Endothelial cell of umbilical vein (primary cell): ENCODE results near the gene ZNF530. TPM values are rescaled to one million over a fixed set of nuclear protein-coding genes. Genes with fewer than 3 reads are reported as not detected.
A peak's percentile ranks its signal among the peaks of the same experiment; 100 is the strongest.

ENCODE experiments used
- BruUV-seq: library from RNA; stranded (reverse); fragments of 400-500 nt; replicated peaks from 2 replicates; lab custom pipeline; 2021; lab: Mats Ljungman, UMichigan
- CTCF ChIA-PET: fragments of 300-600, 350-600 bp; sonication (Branson Sonifier 250); formaldehyde crosslinking; loops from one replicate; lab custom pipeline; 2021; ENCODE audit warnings: antibody characterized with exemption, inconsistent platforms; lab: Charles Lee
- POLR2A ChIA-PET: fragments of 300-600, 350-600 bp; sonication (Branson Sonifier 250); formaldehyde crosslinking; loops from one replicate; lab custom pipeline; 2021; ENCODE audit warnings: antibody characterized with exemption, inconsistent platforms; lab: Charles Lee
- DNase-seq: peaks from one replicate; pipeline ENCODE4 v3.0.0-alpha.2; 2011; ENCODE audit warnings: low read depth, low spot score
- FAIRE-seq: peaks from 2 replicates; lab custom pipeline; 2011; peaks lifted over from hg19 to GRCh38; lab: Jason Lieb, UNC
- H2AFZ ChIP-seq: 2 replicates; pipeline ENCODE4 v1.6.0; 2012; ENCODE audit warnings: low read depth, low read length, control low read depth, inconsistent platforms
- H3K27ac ChIP-seq: 2 replicates; pipeline ENCODE4 v1.5.1; 2011; ENCODE audit warnings: low read depth, mild to moderate bottlenecking, control low read depth, low read length, moderate library complexity; ENCODE audit not compliant: insufficient read depth
- H3K27me3 ChIP-seq, 2 experiments: 2 replicates each; pipeline versions ENCODE4 v1.6.0 to v1.6.1; 2011; ENCODE audit warnings: low read length in 2 of 2, mixed read lengths in 1 of 2; ENCODE audit not compliant: control insufficient read depth in 2 of 2, insufficient read depth in 2 of 2
- H3K36me3 ChIP-seq, 2 experiments: 2 replicates in 1 of 2; 3 replicates in 1 of 2; pipeline ENCODE4 v1.5.1; 2011; ENCODE audit warnings: low read length in 2 of 2, mild to moderate bottlenecking in 1 of 2, moderate library complexity in 1 of 2; ENCODE audit not compliant: control insufficient read depth in 2 of 2, insufficient read depth in 2 of 2; ENCODE audit errors: extremely low read depth in 1 of 2
- H3K4me1 ChIP-seq: 3 replicates; pipeline ENCODE4 v1.5.1; 2011; ENCODE audit warnings: mild to moderate bottlenecking, low read length; ENCODE audit not compliant: control insufficient read depth, insufficient read depth; ENCODE audit errors: extremely low read depth
- H3K4me2 ChIP-seq: 2 replicates; pipeline ENCODE4 v1.6.1; 2011; ENCODE audit warnings: low read length, control low read depth, mixed read lengths; ENCODE audit not compliant: insufficient read depth
- H3K4me3 ChIP-seq, 3 experiments: fragments of 200-600 bp in 1 of 3; sonication (generic), shearing (Covaris generic) in 1 of 3; replicated peaks in 1 of 3; 2 replicates each; pipeline ENCODE4 v1.5.1; 2011 to 2016; ENCODE audit warnings: control low read depth in 3 of 3, low read length in 3 of 3, mild to moderate bottlenecking in 2 of 3, inconsistent platforms in 1 of 3, low read depth in 1 of 3, moderate library complexity in 1 of 3; ENCODE audit not compliant: insufficient read depth in 1 of 3
- H3K79me2 ChIP-seq: 2 replicates; pipeline ENCODE4 v1.6.0; 2012; ENCODE audit warnings: low read length, inconsistent platforms; ENCODE audit not compliant: control insufficient read depth, insufficient read depth
- H3K9ac ChIP-seq: replicated peaks from 2 replicates; pipeline ENCODE3; 2011; ENCODE audit warnings: low read length, control low read depth; ENCODE audit not compliant: insufficient read depth; ENCODE audit errors: extremely low read depth
- H3K9me1 ChIP-seq: replicated peaks from 3 replicates; pipeline ENCODE4 v1.6.0; 2011; ENCODE audit warnings: mild to moderate bottlenecking, low read length; ENCODE audit not compliant: control insufficient read depth, insufficient read depth; ENCODE audit errors: extremely low read depth
- H3K9me3 ChIP-seq: replicated peaks from 2 replicates; pipeline ENCODE4 v1.5.1; 2012; ENCODE audit warnings: low read length, inconsistent platforms; ENCODE audit not compliant: control insufficient read depth, insufficient read depth
- H4K20me1 ChIP-seq: replicated peaks from 2 replicates; pipeline ENCODE3; 2011; ENCODE audit warnings: mild to moderate bottlenecking, low read length; ENCODE audit not compliant: control insufficient read depth, insufficient read depth; ENCODE audit errors: extremely low read depth
- EZH2 ChIP-seq: IDR thresholded peaks from 2 replicates; pipeline ENCODE4 v1.6.1; 2012; ENCODE audit warnings: borderline replicate concordance, low read depth, mild to moderate bottlenecking, moderate library complexity, low read length, inconsistent platforms; ENCODE audit not compliant: severe bottlenecking
- FOS ChIP-seq: IDR thresholded peaks from 2 replicates; pipeline ENCODE4 v1.6.1; 2011; ENCODE audit warnings: mild to moderate bottlenecking, low read length, moderate library complexity, borderline replicate concordance; ENCODE audit not compliant: insufficient read depth
- GATA2 ChIP-seq: IDR thresholded peaks from 2 replicates; pipeline ENCODE4 v1.7.0; 2011; ENCODE audit warnings: low read depth, mild to moderate bottlenecking, moderate library complexity, mixed read lengths, low read length; ENCODE audit not compliant: insufficient read length, insufficient read depth
- JUN ChIP-seq: IDR thresholded peaks from 2 replicates; pipeline ENCODE4 v1.6.1; 2011; ENCODE audit warnings: borderline replicate concordance, low read depth; ENCODE audit not compliant: insufficient read length, insufficient read depth
- MYC ChIP-seq: IDR thresholded peaks from one replicate; pipeline ENCODE4 v1.6.1; 2011; ENCODE audit warnings: mild to moderate bottlenecking, low read depth, low read length
- POLR2A ChIP-seq: IDR thresholded peaks from 2 replicates; pipeline ENCODE4 v1.6.1; 2012; ENCODE audit warnings: low read depth, mild to moderate bottlenecking, control low read depth, low read length
- POLR2AphosphoS5 ChIP-seq: IDR thresholded peaks from 2 replicates; pipeline ENCODE4 v1.6.1; 2012; ENCODE audit warnings: low read depth, mild to moderate bottlenecking, control low read depth, low read length, moderate library complexity; ENCODE audit not compliant: insufficient read depth
- dilution Hi-C: fragments of 300-500 bp; cut with MboI; formaldehyde crosslinking; loops from one replicate; pipeline ENCODE4 v1.15.0; 2019; ENCODE audit warnings: low sequenced_read_pairs; ENCODE audit not compliant: extremely low pct_ligation_motif_present
- intact Hi-C: fragments of 100-400 bp; cut with micrococcal nuclease; formaldehyde crosslinking; loops from one replicate; pipeline ENCODE4 v1.10.0; 2022
- polyA plus RNA-seq, 4 experiments: library from polyadenylated mRNA; depleted of rRNA in 3 of 4; stranded (reverse) in 3 of 4; unstranded in 1 of 4; fragments of >200 nt; gene quantifications; 2 replicates each; pipeline versions ENCODE4 v1.2.1 to v1.2.3, GENCODE V29; 2011 to 2012; ENCODE audit warnings: missing spikeins in 1 of 4
- total RNA-seq: library from RNA; stranded (reverse); gene quantifications from 2 replicates; pipeline ENCODE4 v1.2.3, GENCODE V29; 2021
- TF ChIP-seq, protein P1 (sequence below), 2 donors: IDR thresholded peaks; 1 replicate in 1 of 2; 2 replicates in 1 of 2; pipeline ENCODE4 v1.5.1; 2011; ENCODE audit warnings: low read length in 2 of 2, mild to moderate bottlenecking in 2 of 2, moderate library complexity in 2 of 2, control low read depth in 1 of 2, inconsistent platforms in 1 of 2, low read depth in 1 of 2; ENCODE audit not compliant: insufficient read depth in 1 of 2; ENCODE audit errors: extremely low read depth in 1 of 2

The ZNF530 gene
- total and polyA plus RNA-seq, 2 donors (not counting 3 experiments of a cell fraction or from before 2014, with no cell fraction given), result 1.5 to 4.0 TPM

DNA sequence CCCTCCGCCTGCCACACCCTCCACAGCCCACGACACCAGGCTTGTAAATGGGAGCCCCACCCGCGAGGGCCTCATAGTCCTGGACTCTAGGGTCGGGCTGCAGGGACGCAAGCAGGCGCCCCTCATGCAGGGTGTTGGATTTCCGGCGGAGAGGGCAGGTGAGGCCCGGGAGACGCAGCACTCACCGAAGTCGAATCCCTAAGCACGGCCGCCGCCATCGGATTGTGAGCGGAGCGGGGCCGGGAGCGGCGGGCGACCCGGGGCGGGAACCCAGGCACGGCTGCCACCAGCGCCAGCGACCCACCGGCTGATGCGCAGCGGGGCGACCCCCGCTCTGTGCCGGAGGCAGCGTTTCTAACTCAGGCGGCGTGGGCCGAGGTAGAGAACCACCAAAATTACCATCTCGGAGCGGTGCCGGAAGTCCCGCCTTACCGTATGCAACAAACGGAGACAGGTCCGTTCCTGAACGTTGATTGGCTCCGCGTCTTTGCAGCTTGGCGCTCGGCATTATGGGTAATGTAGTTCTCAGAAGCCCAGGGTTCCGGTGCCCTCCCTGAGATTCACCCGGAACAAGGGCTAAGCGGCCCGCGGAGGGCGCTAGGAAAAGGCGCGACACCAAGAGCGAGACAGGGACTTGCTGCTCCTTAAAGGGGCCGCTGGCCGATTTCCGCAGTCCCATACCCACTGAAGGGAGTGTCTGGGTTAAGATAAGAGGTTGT lies 21.0 kb upstream of the ZNF530 start, which contains the start of gene ZNF416:
TSS of gene ZNF416 (minus strand) at position 425 of the 719 bp plus-strand sequence. CDS start at position 218, 207 bp downstream.
- Histone ChIP-seq H3K4me3 (peak within 1 kb of the TSS; percentile 79 to 93 (median 85)), H3K27me3 (no peaks in the 10 kb centered on the region), H3K9me3 (peaks cover 11% of the 10 kb centered on the region), H2AFZ (peak within 1 kb of the TSS; percentile 93), H3K79me2 (peaks cover 3% of the 10 kb centered on the region), H3K4me1 (peaks cover 10% of the 10 kb centered on the region), H3K4me2 (peak within 1 kb of the TSS; percentile 91), H3K27ac (no peak within 1 kb of the TSS), H3K9ac (peak within 1 kb of the TSS; percentile 65), H3K36me3 (peaks cover 10 to 13% of the 10 kb centered on the region in 2 experiments), H3K9me1 (no peaks in the 10 kb centered on the region), H4K20me1 (no peaks in the 10 kb centered on the region)
- peak; percentile 96 for DNase-seq
- FAIRE-seq, result peak; percentile 99
- BruUV-seq, result TSS peak; percentile 61
- CTCF ChIA-PET, result no interaction called here
- dilution Hi-C loops, result no loop called here
- POLR2A ChIA-PET, result no interaction called here
- intact Hi-C loops, result loop anchor here (1.0 to 5.0 kb wide), 6 partner anchors 21 to 143 kb away; partner anchors contain the start of genes ZNF134, ZNF211, ZNF530 and ZNF549
- TF ChIP-seq MYC, result no peak
- TF ChIP-seq JUN, result no peak
- TF ChIP-seq POLR2AphosphoS5, result no peak
- no peak for TF ChIP-seq GATA2
- no peak for TF ChIP-seq FOS
- TF ChIP-seq POLR2A, result no peak
- TF ChIP-seq EZH2, result no peak
- TF ChIP-seq, protein P1, sequence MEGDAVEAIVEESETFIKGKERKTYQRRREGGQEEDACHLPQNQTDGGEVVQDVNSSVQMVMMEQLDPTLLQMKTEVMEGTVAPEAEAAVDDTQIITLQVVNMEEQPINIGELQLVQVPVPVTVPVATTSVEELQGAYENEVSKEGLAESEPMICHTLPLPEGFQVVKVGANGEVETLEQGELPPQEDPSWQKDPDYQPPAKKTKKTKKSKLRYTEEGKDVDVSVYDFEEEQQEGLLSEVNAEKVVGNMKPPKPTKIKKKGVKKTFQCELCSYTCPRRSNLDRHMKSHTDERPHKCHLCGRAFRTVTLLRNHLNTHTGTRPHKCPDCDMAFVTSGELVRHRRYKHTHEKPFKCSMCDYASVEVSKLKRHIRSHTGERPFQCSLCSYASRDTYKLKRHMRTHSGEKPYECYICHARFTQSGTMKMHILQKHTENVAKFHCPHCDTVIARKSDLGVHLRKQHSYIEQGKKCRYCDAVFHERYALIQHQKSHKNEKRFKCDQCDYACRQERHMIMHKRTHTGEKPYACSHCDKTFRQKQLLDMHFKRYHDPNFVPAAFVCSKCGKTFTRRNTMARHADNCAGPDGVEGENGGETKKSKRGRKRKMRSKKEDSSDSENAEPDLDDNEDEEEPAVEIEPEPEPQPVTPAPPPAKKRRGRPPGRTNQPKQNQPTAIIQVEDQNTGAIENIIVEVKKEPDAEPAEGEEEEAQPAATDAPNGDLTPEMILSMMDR (IDR thresholded peaks at IDR 0.05; ENCODE audit: extremely low read depth in 1 of 2, insufficient read depth in 1 of 2, low read depth in 1 of 2, low read length in 2 of 2), result no peak
